Measurements from ENCODE around the gene ARHGDIG. TPM values are rescaled to one million over a fixed set of nuclear protein-coding genes. Genes with fewer than 3 reads are reported as not detected.

Gene ARHGDIG
- total RNA-seq, 1 donor = not detected

- H4K20me1 ChIP-seq (ENCODE audit: insufficient read depth, low read length) = peaks cover 4% of the 10 kb centered on the region
- TF ChIP-seq CTCF (IDR thresholded peaks at IDR 0.05; ENCODE audit: extremely low read depth, low read depth, low read length) = no peak
- peaks cover 3% of the 10 kb centered on the region for H3K36me3 ChIP-seq (ENCODE audit: insufficient read depth, low read length)
- H3K4me2 ChIP-seq (ENCODE audit: insufficient read depth, low read length) = no peak overlapping the region
- H3K4me3 ChIP-seq (ENCODE audit: insufficient read depth, low read length) = no peak overlapping the region
- H3K4me1 ChIP-seq (ENCODE audit: insufficient read depth, low read length) = no peaks in the 10 kb centered on the region
- peak; percentile 79 for DNase-seq (ENCODE audit: insufficient read length, low spot score, missing footprints)
- no peak overlapping the region for H3K27ac ChIP-seq (ENCODE audit: low read depth, low read length)
- no peaks in the 10 kb centered on the region for H3K79me2 ChIP-seq (ENCODE audit: insufficient read depth, low read length)
- H3K9me3 ChIP-seq (ENCODE audit: low read depth, low read length) = no peaks in the 10 kb centered on the region
- H2AFZ ChIP-seq (ENCODE audit: low read length) = no peak overlapping the region
- H3K27me3 ChIP-seq (ENCODE audit: insufficient read depth, low read length) = peaks cover 3% of the 10 kb centered on the region
Observed at GRCh38 chr16:269061-269796, 11.2 kb upstream of the ARHGDIG start.

- Histone ChIP-seq H4K20me1 (ENCODE audit: insufficient read depth, low read length) (peaks cover 4% of the 10 kb centered on the region), H3K4me2 (ENCODE audit: insufficient read depth, low read length) (no peak overlapping the region), H3K4me1 (ENCODE audit: insufficient read depth, low read length) (no peaks in the 10 kb centered on the region), H3K9me3 (ENCODE audit: low read depth, low read length) (no peaks in the 10 kb centered on the region), H3K36me3 (ENCODE audit: insufficient read depth, low read length) (no peaks in the 10 kb centered on the region), H3K4me3 (ENCODE audit: insufficient read depth, low read length) (no peak overlapping the region), H3K79me2 (ENCODE audit: insufficient read depth, low read length) (no peaks in the 10 kb centered on the region), H2AFZ (ENCODE audit: low read length) (no peak overlapping the region), H3K27me3 (ENCODE audit: insufficient read depth, low read length) (peaks cover 11% of the 10 kb centered on the region), H3K27ac (ENCODE audit: low read depth, low read length) (no peak overlapping the region)
- DNase-seq (ENCODE audit: insufficient read length, low spot score, missing footprints) = peak; percentile 73
- no peak for TF ChIP-seq CTCF (IDR thresholded peaks at IDR 0.05; ENCODE audit: extremely low read depth, low read depth, low read length)
Observed at GRCh38 chr16:270381-271255, 9.8 kb upstream of the ARHGDIG start.

GRCh38 chr16:272633-273546 lies 7.5 kb upstream of the ARHGDIG start:
- no peaks in the 10 kb centered on the region for H3K79me2 ChIP-seq (ENCODE audit: insufficient read depth, low read length)
- H3K27me3 ChIP-seq (ENCODE audit: insufficient read depth, low read length) = peaks cover 18% of the 10 kb centered on the region
- H4K20me1 ChIP-seq (ENCODE audit: insufficient read depth, low read length) = no peaks in the 10 kb centered on the region
- H2AFZ ChIP-seq (ENCODE audit: low read length) = no peak overlapping the region
- TF ChIP-seq CTCF (IDR thresholded peaks at IDR 0.05; ENCODE audit: extremely low read depth, low read depth, low read length) = no peak
- no peaks in the 10 kb centered on the region for H3K4me1 ChIP-seq (ENCODE audit: insufficient read depth, low read length)
- no peak overlapping the region for H3K27ac ChIP-seq (ENCODE audit: low read depth, low read length)
- H3K36me3 ChIP-seq (ENCODE audit: insufficient read depth, low read length) = no peaks in the 10 kb centered on the region
- DNase-seq (ENCODE audit: insufficient read length, low spot score, missing footprints) = peak; percentile 82
- H3K9me3 ChIP-seq (ENCODE audit: low read depth, low read length) = no peaks in the 10 kb centered on the region
- H3K4me3 ChIP-seq (ENCODE audit: insufficient read depth, low read length) = no peak overlapping the region
- H3K4me2 ChIP-seq (ENCODE audit: insufficient read depth, low read length) = no peak overlapping the region
